ENCODE data around the gene SLC18A3.

The SLC18A3 gene

GRCh38 chr10:49596836-49597235 is 13.3 kb upstream of the SLC18A3 start:
- no peak for DNase-seq

- no peak for DNase-seq
Observed at GRCh38 chr10:49597426-49598163, 12.5 kb upstream of the SLC18A3 start.

- DNase-seq = no peak
Observed at GRCh38 chr10:49598164-49598856, 11.8 kb upstream of the SLC18A3 start.

- no peak for DNase-seq
Observed at GRCh38 chr10:49598986-49599385, 11.1 kb upstream of the SLC18A3 start.

GRCh38 chr10:49599546-49599945 is 10.6 kb upstream of the SLC18A3 start:
- no peak for DNase-seq

- no peak for DNase-seq
Observed at GRCh38 chr10:49600046-49600445, 10.1 kb upstream of the SLC18A3 start.

- DNase-seq = no peak
Observed at GRCh38 chr10:49600781-49601400, 9.2 kb upstream of the SLC18A3 start.

- DNase-seq = no peak
Observed at GRCh38 chr10:49601857-49602256, 8.3 kb upstream of the SLC18A3 start.

GRCh38 chr10:49602380-49603023 is 7.6 kb upstream of the SLC18A3 start:
- DNase-seq = no peak

GRCh38 chr10:49605216-49605938 is 4.7 kb upstream of the SLC18A3 start:
- no peak for DNase-seq

GRCh38 chr10:49605939-49606509 is 4.1 kb upstream of the SLC18A3 start:
- DNase-seq = no peak

GRCh38 chr10:49606981-49607535 is 3.1 kb upstream of the SLC18A3 start:
- DNase-seq = peak; percentile 67

- no peak for DNase-seq
Observed at GRCh38 chr10:49608166-49609005, 1.7 kb upstream of the SLC18A3 start.

GRCh38 chr10:49609006-49609282 is 1.2 kb upstream of the SLC18A3 start:
- no peak for DNase-seq

- DNase-seq = no peak
Observed at GRCh38 chr10:49609283-49610113, 612 bp upstream of the SLC18A3 start.

- no peak for DNase-seq
Observed at GRCh38 chr10:49610458-49611165, 502 bp downstream of the SLC18A3 start.

- DNase-seq = no peak
Observed at GRCh38 chr10:49611166-49611815, 1.2 kb downstream of the SLC18A3 start.

- no peak for DNase-seq
Observed at GRCh38 chr10:49611816-49612512, 1.9 kb downstream of the SLC18A3 start.
